CD14-positive monocyte (primary cell): ENCODE results near the gene ST7. TPM values are rescaled to one million over a fixed set of nuclear protein-coding genes. Genes with fewer than 3 reads are reported as not detected.
A peak's percentile ranks its signal among the peaks of the same experiment; 100 is the strongest.

Source experiments
- DNase-seq, 3 donors: peaks; one replicate each; pipeline ENCODE4 v3.0.0-alpha.2; 2011 to 2022
- H2AFZ ChIP-seq: 2 replicates; pipeline ENCODE4 v1.6.0; 2012; ENCODE audit warnings: mild to moderate bottlenecking, low read depth, low read length, inconsistent platforms; ENCODE audit not compliant: insufficient read depth, poor library complexity, severe bottlenecking
- H3K27ac ChIP-seq, 2 donors: 1 replicate in 1 of 2; 2 replicates in 1 of 2; pipeline ENCODE4 v1.5.1; 2012 to 2013; ENCODE audit warnings: low read length in 2 of 2, control low read depth in 1 of 2, inconsistent platforms in 1 of 2, low read depth in 1 of 2, mild to moderate bottlenecking in 1 of 2
- H3K27me3 ChIP-seq, 2 donors: one replicate each; pipeline versions ENCODE4 v1.6.0 to v1.6.1; 2011 to 2013; ENCODE audit warnings: low read length in 2 of 2; ENCODE audit not compliant: control insufficient read depth in 2 of 2, insufficient read depth in 2 of 2
- H3K36me3 ChIP-seq, 2 donors: replicated peaks in 1 of 2; 1 replicate in 1 of 2; 2 replicates in 1 of 2; pipeline versions ENCODE4 v1.5.1 to v1.6.1; 2012 to 2013; ENCODE audit warnings: low read length in 2 of 2, control low read depth in 1 of 2, inconsistent platforms in 1 of 2, mild to moderate bottlenecking in 1 of 2; ENCODE audit not compliant: insufficient read depth in 2 of 2, control insufficient read depth in 1 of 2
- H3K4me1 ChIP-seq, 2 donors: 1 replicate in 1 of 2; 2 replicates in 1 of 2; pipeline versions ENCODE4 v1.5.1 to v1.6.1; 2012 to 2013; ENCODE audit warnings: low read length in 2 of 2, control low read depth in 1 of 2, inconsistent platforms in 1 of 2, mild to moderate bottlenecking in 1 of 2, moderate library complexity in 1 of 2; ENCODE audit not compliant: insufficient read depth in 2 of 2, control insufficient read depth in 1 of 2
- H3K4me2 ChIP-seq: replicated peaks from 2 replicates; pipeline ENCODE3; 2012; ENCODE audit warnings: low read length, moderate library complexity, mild to moderate bottlenecking; ENCODE audit not compliant: poor library complexity, severe bottlenecking; ENCODE audit errors: extremely low read depth
- H3K4me3 ChIP-seq, 3 experiments: fragments of 200-600 bp in 1 of 3; sonication (generic) in 1 of 3; replicated peaks in 1 of 3; 1 replicate in 2 of 3; 2 replicates in 1 of 3; pipeline ENCODE4 v1.5.1; 2011 to 2013; ENCODE audit warnings: low read length in 3 of 3, mild to moderate bottlenecking in 3 of 3, control low read depth in 2 of 3, low read depth in 2 of 3, inconsistent platforms in 1 of 3, moderate library complexity in 1 of 3
- H3K79me2 ChIP-seq: 2 replicates; pipeline ENCODE4 v1.6.0; 2012; ENCODE audit warnings: mild to moderate bottlenecking, control low read depth, inconsistent platforms, low read length, moderate library complexity; ENCODE audit not compliant: insufficient read depth
- H3K9ac ChIP-seq: 2 replicates; pipeline ENCODE4 v1.6.0; 2017; ENCODE audit warnings: low read length, mild to moderate bottlenecking; ENCODE audit not compliant: insufficient read depth, poor library complexity, severe bottlenecking
- H3K9me3 ChIP-seq, 2 donors: replicated peaks in 1 of 2; 1 replicate in 1 of 2; 2 replicates in 1 of 2; pipeline versions ENCODE4 v1.5.1 to v1.6.1; 2012 to 2013; ENCODE audit warnings: low read length in 2 of 2, control low read depth in 1 of 2; ENCODE audit not compliant: control insufficient read depth in 1 of 2, insufficient read depth in 1 of 2
- H4K20me1 ChIP-seq: 2 replicates; pipeline ENCODE4 v1.6.0; 2012; ENCODE audit warnings: mild to moderate bottlenecking, low read length, control low read depth, moderate library complexity; ENCODE audit not compliant: insufficient read depth
- H3K27ac Mint-ChIP-seq, 7 donors: one replicate each; pipeline ENCODE4 v1.8.0; 2020; ENCODE audit warnings: mild to moderate bottlenecking in 7 of 7, mixed read lengths in 7 of 7, moderate library complexity in 6 of 7, inconsistent platforms in 2 of 7
- H3K27me3 Mint-ChIP-seq, 3 donors: one replicate each; pipeline ENCODE4 v1.8.0; 2021 to 2022; ENCODE audit warnings: low read depth in 3 of 3, mild to moderate bottlenecking in 3 of 3, mixed read lengths in 3 of 3, moderate library complexity in 3 of 3, inconsistent platforms in 1 of 3
- H3K36me3 Mint-ChIP-seq, 2 donors: one replicate each; pipeline ENCODE4 v1.8.0; 2020; ENCODE audit warnings: mixed read lengths in 2 of 2, inconsistent platforms in 1 of 2, mild to moderate bottlenecking in 1 of 2
- H3K4me1 Mint-ChIP-seq: one replicate; pipeline ENCODE4 v1.8.0; 2020; ENCODE audit warnings: mild to moderate bottlenecking, mixed read lengths
- H3K4me3 Mint-ChIP-seq, 2 donors: one replicate each; pipeline ENCODE4 v1.8.0; 2020; ENCODE audit warnings: mild to moderate bottlenecking in 2 of 2, mixed read lengths in 2 of 2, moderate library complexity in 1 of 2
- H3K9me3 Mint-ChIP-seq, 7 donors: one replicate each; pipeline ENCODE4 v1.8.0; 2020 to 2022; ENCODE audit warnings: mixed read lengths in 7 of 7, mild to moderate bottlenecking in 6 of 7, moderate library complexity in 6 of 7, inconsistent platforms in 2 of 7
- WGBS: methylation state at CpG from one replicate; pipeline ENCODE4 v1.1.5; 2013; ENCODE audit warnings: missing lambda C conversion rate; ENCODE audit not compliant: insufficient coverage; 5-methylcytosine and 5-hydroxymethylcytosine counted together
- intact Hi-C, 2 donors: fragments of 100-400 bp; cut with micrococcal nuclease; formaldehyde crosslinking; loops; one replicate each; pipeline versions ENCODE4 v1.15.0 to v1.15.1; 2023
- polyA plus RNA-seq, 3 donors: library from polyadenylated mRNA; depleted of rRNA in 1 of 3; unstranded in 2 of 3; stranded (reverse) in 1 of 3; fragments of 300-500 nt in 2 of 3; fragments of >200 nt in 1 of 3; fragmentation: Illumina TruSeq in 2 of 3; gene quantifications; 1 replicate in 2 of 3; 2 replicates in 1 of 3; pipeline ENCODE4 v1.2.3, GENCODE V29; 2012 to 2021
- TF ChIP-seq, protein P1 (sequence below): fragments of 200-600 bp; IDR thresholded peaks from one replicate; pipeline ENCODE4 v1.8.0; 2022; ENCODE audit warnings: antibody characterized with exemption, mild to moderate bottlenecking

ST7 gene
- polyA plus RNA-seq, 3 donors, result 3.6 to 5.5 (median 4.1) TPM

DNA sequence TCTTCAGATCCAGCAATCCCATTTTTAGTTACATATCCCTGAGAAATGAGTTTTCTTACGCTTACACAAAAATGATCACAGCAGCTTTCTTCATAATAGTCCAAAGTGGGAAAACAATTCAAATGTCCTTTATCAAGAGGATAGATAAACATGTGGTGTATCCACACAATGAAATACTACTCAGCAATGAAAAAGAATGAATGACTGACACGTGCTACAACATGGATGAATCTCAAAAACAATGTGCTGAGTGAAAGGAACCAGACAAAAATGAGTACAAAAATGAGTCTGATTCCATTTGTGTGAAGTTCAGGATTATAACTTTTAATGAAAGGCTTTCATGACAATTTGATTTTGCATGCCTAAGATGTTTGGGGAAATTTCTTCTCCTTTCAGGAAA is 230.4 kb downstream of the ST7 start:
- H3K9ac ChIP-seq, result no peak overlapping the region
- H2AFZ ChIP-seq, result no peak overlapping the region
- no peak for DNase-seq
- no peak overlapping the region for H3K4me2 ChIP-seq
- H3K27ac Mint-ChIP-seq, result no peak overlapping the region
- no peak overlapping the region for H3K27ac ChIP-seq
- no peaks in the 10 kb centered on the region for H3K9me3 ChIP-seq
- no peak overlapping the region for H3K4me3 ChIP-seq
- no peaks in the 10 kb centered on the region for H3K9me3 Mint-ChIP-seq
- TF ChIP-seq, protein P1, sequence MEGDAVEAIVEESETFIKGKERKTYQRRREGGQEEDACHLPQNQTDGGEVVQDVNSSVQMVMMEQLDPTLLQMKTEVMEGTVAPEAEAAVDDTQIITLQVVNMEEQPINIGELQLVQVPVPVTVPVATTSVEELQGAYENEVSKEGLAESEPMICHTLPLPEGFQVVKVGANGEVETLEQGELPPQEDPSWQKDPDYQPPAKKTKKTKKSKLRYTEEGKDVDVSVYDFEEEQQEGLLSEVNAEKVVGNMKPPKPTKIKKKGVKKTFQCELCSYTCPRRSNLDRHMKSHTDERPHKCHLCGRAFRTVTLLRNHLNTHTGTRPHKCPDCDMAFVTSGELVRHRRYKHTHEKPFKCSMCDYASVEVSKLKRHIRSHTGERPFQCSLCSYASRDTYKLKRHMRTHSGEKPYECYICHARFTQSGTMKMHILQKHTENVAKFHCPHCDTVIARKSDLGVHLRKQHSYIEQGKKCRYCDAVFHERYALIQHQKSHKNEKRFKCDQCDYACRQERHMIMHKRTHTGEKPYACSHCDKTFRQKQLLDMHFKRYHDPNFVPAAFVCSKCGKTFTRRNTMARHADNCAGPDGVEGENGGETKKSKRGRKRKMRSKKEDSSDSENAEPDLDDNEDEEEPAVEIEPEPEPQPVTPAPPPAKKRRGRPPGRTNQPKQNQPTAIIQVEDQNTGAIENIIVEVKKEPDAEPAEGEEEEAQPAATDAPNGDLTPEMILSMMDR, result no peak
- H4K20me1 ChIP-seq, result no peaks in the 10 kb centered on the region
- H3K4me1 ChIP-seq, result no peaks in the 10 kb centered on the region
- H3K4me1 Mint-ChIP-seq, result peaks cover 2% of the 10 kb centered on the region
- intact Hi-C loops, result no loop called here
- no CpG with 5 or more reads among the region's 2 CpGs for WGBS
- H3K4me3 Mint-ChIP-seq, result no peak overlapping the region
- peaks cover 1 to 6% of the 10 kb centered on the region in 2 donors for H3K36me3 Mint-ChIP-seq
- H3K27me3 ChIP-seq, result no peaks in the 10 kb centered on the region
- no peaks in the 10 kb centered on the region for H3K27me3 Mint-ChIP-seq
- H3K36me3 ChIP-seq, result no peaks in the 10 kb centered on the region
- no peaks in the 10 kb centered on the region for H3K79me2 ChIP-seq

DNA sequence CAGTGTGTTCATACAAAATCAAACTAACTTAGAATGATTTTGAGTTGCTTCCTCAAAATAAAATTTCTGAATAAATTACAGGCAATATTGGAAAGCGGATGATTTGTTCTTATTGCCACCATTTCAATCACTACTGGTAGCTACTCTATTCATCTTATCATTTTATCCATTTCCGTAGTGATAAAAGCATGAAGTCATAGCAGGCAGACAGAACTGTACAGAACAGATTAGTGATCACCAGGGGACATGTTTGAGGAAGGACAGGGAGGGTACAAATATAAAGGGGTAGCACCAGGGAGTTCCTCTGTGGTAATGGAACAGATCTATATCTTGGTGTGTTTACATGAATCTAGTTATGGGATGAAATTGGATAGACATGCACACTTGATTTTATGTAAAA is 231.1 kb downstream of the ST7 start:
- no peaks in the 10 kb centered on the region for H3K9me3 Mint-ChIP-seq
- Histone ChIP-seq H3K79me2 (no peaks in the 10 kb centered on the region), H3K9me3 (no peaks in the 10 kb centered on the region), H4K20me1 (no peaks in the 10 kb centered on the region), H3K9ac (no peak overlapping the region), H3K36me3 (no peaks in the 10 kb centered on the region), H2AFZ (no peak overlapping the region), H3K4me1 (no peaks in the 10 kb centered on the region), H3K4me3 (no peak overlapping the region), H3K27ac (no peak overlapping the region), H3K27me3 (no peaks in the 10 kb centered on the region), H3K4me2 (no peak overlapping the region)
- no peaks in the 10 kb centered on the region for H3K27me3 Mint-ChIP-seq
- H3K27ac Mint-ChIP-seq, result peak overlapping the region in 1 of 7 donors; percentile 18
- no peak for DNase-seq
- WGBS, result no CpG with 5 or more reads among the region's 2 CpGs
- H3K36me3 Mint-ChIP-seq, result peaks cover 2 to 5% of the 10 kb centered on the region in 2 donors
- intact Hi-C loops, result no loop called here
- no peak overlapping the region for H3K4me3 Mint-ChIP-seq
- peaks cover 2% of the 10 kb centered on the region for H3K4me1 Mint-ChIP-seq
- TF ChIP-seq, protein P1, result no peak
